Measurements from ENCODE around the gene SVOPL. TPM values are rescaled to one million over a fixed set of nuclear protein-coding genes. Genes with fewer than 3 reads are reported as not detected.

SVOPL gene
- total RNA-seq, 1 donor from 2014 or later, result not detected

DNA sequence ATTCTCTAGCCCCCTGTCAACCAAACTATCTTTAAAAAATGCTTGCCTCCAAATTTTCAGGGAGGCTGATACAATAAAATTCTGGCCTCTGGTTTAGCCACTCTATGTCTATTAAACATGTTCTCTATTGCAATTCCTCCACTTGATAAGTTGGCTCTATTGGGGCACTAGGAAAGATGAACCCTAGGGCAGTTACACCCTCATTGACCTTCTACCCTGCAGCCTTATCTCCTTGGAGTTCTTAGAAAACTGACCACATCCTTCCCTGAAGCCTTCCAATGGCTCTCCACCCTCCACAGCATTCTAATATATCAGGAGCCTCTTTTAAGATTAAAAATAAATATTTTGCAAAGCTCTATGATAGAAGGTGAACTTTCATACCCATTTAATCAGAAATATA is 30.6 kb downstream of the SVOPL start:
- intact Hi-C loops (cut with micrococcal nuclease), result no loop called here
- CTCF ChIA-PET, result no interaction called here
- H3K4me3 Mint-ChIP-seq, result no peak overlapping the region
- ATAC-seq (ENCODE audit: low read depth), result no peak
- H3K27ac Mint-ChIP-seq, result no peak overlapping the region
- TF ChIP-seq, protein P1, sequence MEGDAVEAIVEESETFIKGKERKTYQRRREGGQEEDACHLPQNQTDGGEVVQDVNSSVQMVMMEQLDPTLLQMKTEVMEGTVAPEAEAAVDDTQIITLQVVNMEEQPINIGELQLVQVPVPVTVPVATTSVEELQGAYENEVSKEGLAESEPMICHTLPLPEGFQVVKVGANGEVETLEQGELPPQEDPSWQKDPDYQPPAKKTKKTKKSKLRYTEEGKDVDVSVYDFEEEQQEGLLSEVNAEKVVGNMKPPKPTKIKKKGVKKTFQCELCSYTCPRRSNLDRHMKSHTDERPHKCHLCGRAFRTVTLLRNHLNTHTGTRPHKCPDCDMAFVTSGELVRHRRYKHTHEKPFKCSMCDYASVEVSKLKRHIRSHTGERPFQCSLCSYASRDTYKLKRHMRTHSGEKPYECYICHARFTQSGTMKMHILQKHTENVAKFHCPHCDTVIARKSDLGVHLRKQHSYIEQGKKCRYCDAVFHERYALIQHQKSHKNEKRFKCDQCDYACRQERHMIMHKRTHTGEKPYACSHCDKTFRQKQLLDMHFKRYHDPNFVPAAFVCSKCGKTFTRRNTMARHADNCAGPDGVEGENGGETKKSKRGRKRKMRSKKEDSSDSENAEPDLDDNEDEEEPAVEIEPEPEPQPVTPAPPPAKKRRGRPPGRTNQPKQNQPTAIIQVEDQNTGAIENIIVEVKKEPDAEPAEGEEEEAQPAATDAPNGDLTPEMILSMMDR (IDR thresholded peaks at IDR 0.05), result no peak
- no peaks in the 10 kb centered on the region for H3K36me3 Mint-ChIP-seq (ENCODE audit: low read depth)
- peaks cover 21% of the 10 kb centered on the region for H3K27me3 Mint-ChIP-seq
- POLR2A ChIA-PET, result no interaction called here
- peaks cover 2% of the 10 kb centered on the region for H3K9me3 Mint-ChIP-seq
- no peak for DNase-seq
- H3K4me1 Mint-ChIP-seq, result no peaks in the 10 kb centered on the region

DNA sequence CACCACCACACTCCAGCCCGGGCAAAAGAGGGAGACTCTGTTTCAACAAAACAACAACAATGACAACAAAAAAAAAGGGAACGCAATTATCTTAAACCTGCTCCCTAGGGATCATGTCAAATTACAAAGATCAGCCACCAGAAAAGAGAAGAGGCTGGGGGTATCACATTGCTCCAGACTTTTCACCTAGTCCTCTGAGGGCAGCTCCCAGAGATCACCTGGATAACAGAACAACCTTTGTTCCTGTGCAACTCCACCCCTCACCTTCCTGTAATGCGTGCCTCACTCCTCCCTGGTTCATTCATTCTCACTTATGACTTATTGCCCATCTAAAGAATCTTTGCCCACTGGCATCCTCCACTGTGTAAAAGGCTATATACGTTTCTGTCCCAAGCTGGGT is 31.8 kb downstream of the SVOPL start:
- Mint-ChIP-seq H3K27me3 (peaks cover 26% of the 10 kb centered on the region), H3K36me3 (ENCODE audit: low read depth) (no peaks in the 10 kb centered on the region), H3K9me3 (peaks cover 4% of the 10 kb centered on the region), H3K27ac (no peak overlapping the region), H3K4me1 (peaks cover under 1% of the 10 kb centered on the region), H3K4me3 (no peak overlapping the region)
- ATAC-seq (ENCODE audit: low read depth) (no peak), DNase-seq (no peak)
- ChIA-PET CTCF (no interaction called here), POLR2A (no interaction called here)
- TF ChIP-seq, protein P1 (IDR thresholded peaks at IDR 0.05), result no peak
- intact Hi-C loops (cut with micrococcal nuclease), result no loop called here

GRCh38 chr7:138668946-138669345 is 32.2 kb downstream of the SVOPL start:
- ChIA-PET CTCF (no interaction called here), POLR2A (no interaction called here)
- peaks cover 4% of the 10 kb centered on the region for H3K4me1 Mint-ChIP-seq
- no peak overlapping the region for H3K4me3 Mint-ChIP-seq
- ATAC-seq (ENCODE audit: low read depth), result no peak
- intact Hi-C loops (cut with micrococcal nuclease), result no loop called here
- no peak overlapping the region for H3K27ac Mint-ChIP-seq
- peaks cover 29% of the 10 kb centered on the region for H3K27me3 Mint-ChIP-seq
- H3K9me3 Mint-ChIP-seq, result peaks cover 4% of the 10 kb centered on the region
- DNase-seq, result no peak
- TF ChIP-seq, protein P1 (IDR thresholded peaks at IDR 0.05), result no peak
- no peaks in the 10 kb centered on the region for H3K36me3 Mint-ChIP-seq (ENCODE audit: low read depth)

DNA sequence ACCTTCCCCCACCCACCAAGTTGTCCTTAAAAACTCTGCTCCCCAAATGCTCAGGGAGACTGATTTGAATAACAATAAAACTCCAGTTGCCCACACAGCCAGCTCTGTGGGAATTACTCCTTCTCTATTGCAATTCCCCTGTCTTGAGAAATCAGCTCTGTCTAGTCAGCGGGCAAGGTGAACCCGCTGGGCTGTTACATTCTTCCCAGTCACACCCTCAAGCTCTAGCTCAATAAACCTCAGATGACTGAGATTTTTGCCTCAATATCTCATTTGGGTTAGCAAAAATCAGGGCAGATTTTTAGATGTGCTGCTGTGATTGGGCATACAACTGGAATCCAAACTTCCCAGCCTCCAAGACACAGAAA is 32.9 kb downstream of the SVOPL start:
- ATAC-seq (ENCODE audit: low read depth) (no peak), DNase-seq (no peak)
- no peaks in the 10 kb centered on the region for H3K36me3 Mint-ChIP-seq (ENCODE audit: low read depth)
- peaks cover 6% of the 10 kb centered on the region for H3K4me1 Mint-ChIP-seq
- no peak overlapping the region for H3K27ac Mint-ChIP-seq
- POLR2A ChIA-PET, result no interaction called here
- peaks cover 35% of the 10 kb centered on the region for H3K27me3 Mint-ChIP-seq
- peaks cover 4% of the 10 kb centered on the region for H3K9me3 Mint-ChIP-seq
- TF ChIP-seq, protein P1 (IDR thresholded peaks at IDR 0.05), result no peak
- no peak overlapping the region for H3K4me3 Mint-ChIP-seq
- CTCF ChIA-PET, result no interaction called here
- intact Hi-C loops (cut with micrococcal nuclease), result no loop called here

GRCh38 chr7:138667535-138668228 is 33.5 kb downstream of the SVOPL start:
- Mint-ChIP-seq H3K4me3 (no peak overlapping the region), H3K27ac (no peak overlapping the region)
- intact Hi-C loops (cut with micrococcal nuclease), result no loop called here

More at GRCh38 chr7:138667535-138668228, 33.5 kb downstream of the SVOPL start:
- CTCF ChIA-PET, result no interaction called here
- POLR2A ChIA-PET, result no interaction called here
- no peaks in the 10 kb centered on the region for H3K36me3 Mint-ChIP-seq (ENCODE audit: low read depth)
- TF ChIP-seq, protein P1 (IDR thresholded peaks at IDR 0.05), result no peak
- ATAC-seq (ENCODE audit: low read depth), result no peak
- DNase-seq, result no peak
- peaks cover 32% of the 10 kb centered on the region for H3K27me3 Mint-ChIP-seq
- H3K4me1 Mint-ChIP-seq, result peaks cover 6% of the 10 kb centered on the region
- peaks cover 4% of the 10 kb centered on the region for H3K9me3 Mint-ChIP-seq
